ENCODE data around the gene CACNA1C.

DNA sequence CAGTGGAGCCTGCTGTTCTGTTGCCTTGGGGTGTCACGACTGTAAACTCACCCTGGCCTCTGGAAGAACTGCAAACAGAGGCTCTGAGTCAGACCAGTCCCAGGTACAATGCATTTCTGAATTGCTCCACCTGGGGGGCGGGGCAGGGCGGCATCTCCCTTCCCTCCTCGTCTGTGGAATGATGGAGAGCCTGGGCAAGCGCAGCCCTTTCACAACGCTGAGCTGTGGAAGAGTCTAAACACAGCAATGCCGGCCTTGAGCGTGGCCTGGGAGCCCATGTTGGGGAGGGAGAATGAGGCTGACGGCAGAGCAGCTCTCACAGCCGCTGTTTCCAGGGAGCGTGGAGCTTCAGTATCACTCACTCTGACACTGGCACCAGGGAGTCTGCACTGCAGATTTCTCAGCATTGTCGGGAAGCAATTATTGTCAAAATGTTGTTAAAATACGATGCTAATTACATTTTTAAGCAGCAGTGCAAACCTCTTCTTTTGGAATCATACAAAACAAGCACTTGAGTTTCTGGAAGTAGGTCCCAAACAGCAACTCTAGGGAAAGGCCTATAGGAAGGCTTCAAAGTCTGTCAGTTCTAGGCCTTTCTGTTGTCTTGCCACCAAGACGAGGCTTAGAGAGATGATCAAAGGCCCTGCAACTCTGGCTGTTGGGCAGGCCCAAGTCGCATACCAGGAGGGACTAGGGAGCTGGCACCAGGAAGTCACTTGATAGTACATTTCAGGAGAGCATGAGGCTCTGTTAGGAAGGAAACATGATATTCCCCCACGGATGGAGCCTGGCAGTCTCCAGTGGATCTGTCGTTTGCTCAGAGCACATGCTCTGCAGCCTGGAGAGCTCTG lies 498.0 kb downstream of the CACNA1C start:
- TF ChIP-seq, protein P1, sequence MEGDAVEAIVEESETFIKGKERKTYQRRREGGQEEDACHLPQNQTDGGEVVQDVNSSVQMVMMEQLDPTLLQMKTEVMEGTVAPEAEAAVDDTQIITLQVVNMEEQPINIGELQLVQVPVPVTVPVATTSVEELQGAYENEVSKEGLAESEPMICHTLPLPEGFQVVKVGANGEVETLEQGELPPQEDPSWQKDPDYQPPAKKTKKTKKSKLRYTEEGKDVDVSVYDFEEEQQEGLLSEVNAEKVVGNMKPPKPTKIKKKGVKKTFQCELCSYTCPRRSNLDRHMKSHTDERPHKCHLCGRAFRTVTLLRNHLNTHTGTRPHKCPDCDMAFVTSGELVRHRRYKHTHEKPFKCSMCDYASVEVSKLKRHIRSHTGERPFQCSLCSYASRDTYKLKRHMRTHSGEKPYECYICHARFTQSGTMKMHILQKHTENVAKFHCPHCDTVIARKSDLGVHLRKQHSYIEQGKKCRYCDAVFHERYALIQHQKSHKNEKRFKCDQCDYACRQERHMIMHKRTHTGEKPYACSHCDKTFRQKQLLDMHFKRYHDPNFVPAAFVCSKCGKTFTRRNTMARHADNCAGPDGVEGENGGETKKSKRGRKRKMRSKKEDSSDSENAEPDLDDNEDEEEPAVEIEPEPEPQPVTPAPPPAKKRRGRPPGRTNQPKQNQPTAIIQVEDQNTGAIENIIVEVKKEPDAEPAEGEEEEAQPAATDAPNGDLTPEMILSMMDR (IDR thresholded peaks at IDR 0.05; ENCODE audit: borderline replicate concordance, extremely low read depth, low read length, poor library complexity, severe bottlenecking): no peak
- no peak for TF ChIP-seq EZH2 (IDR thresholded peaks at IDR 0.05; ENCODE audit: borderline replicate concordance, low read depth, low read length, severe bottlenecking)

Data from DND-41 (cell line).